ENCODE measurements around the gene ZNF780B.

ZNF780B gene

GRCh38 chr19:40090241-40091204 lies 34.5 kb upstream of the ZNF780B start, which contains the start of gene ZNF780A:
TSS of gene ZNF780A (minus strand) at chr19:40090943. CDS start at chr19:40084753, 6,190 bp downstream.
- peak within 1 kb of the TSS; percentile 82 for H3K4me3 ChIP-seq (ENCODE audit: low read depth, low read length)
- TF ChIP-seq CTCF (IDR thresholded peaks at IDR 0.05; ENCODE audit: borderline replicate concordance, insufficient read depth, low read depth, low read length): no peak

- TF ChIP-seq CTCF (IDR thresholded peaks at IDR 0.05; ENCODE audit: borderline replicate concordance, insufficient read depth, low read depth, low read length): no peak
- no peak overlapping the region for H3K4me3 ChIP-seq (ENCODE audit: low read depth, low read length)
Observed at GRCh38 chr19:40089462-40089861, 33.4 kb upstream of the ZNF780B start.

GRCh38 chr19:40088299-40089047 lies 32.4 kb upstream of the ZNF780B start:
- H3K4me3 ChIP-seq (ENCODE audit: low read depth, low read length): no peak overlapping the region
- no peak for TF ChIP-seq CTCF (IDR thresholded peaks at IDR 0.05; ENCODE audit: borderline replicate concordance, insufficient read depth, low read depth, low read length)

- no peak for TF ChIP-seq CTCF (IDR thresholded peaks at IDR 0.05; ENCODE audit: borderline replicate concordance, insufficient read depth, low read depth, low read length)
Observed at GRCh38 chr19:40084948-40085347, 28.9 kb upstream of the ZNF780B start.

GRCh38 chr19:40081411-40081810 lies 25.4 kb upstream of the ZNF780B start:
- TF ChIP-seq CTCF (IDR thresholded peaks at IDR 0.05; ENCODE audit: borderline replicate concordance, insufficient read depth, low read depth, low read length): no peak
- no peak overlapping the region for H3K4me3 ChIP-seq (ENCODE audit: low read depth, low read length)

More at GRCh38 chr19:40084948-40085347, 28.9 kb upstream of the ZNF780B start:
- H3K4me3 ChIP-seq (ENCODE audit: low read depth, low read length): no peak overlapping the region

- no peak overlapping the region for H3K4me3 ChIP-seq (ENCODE audit: low read depth, low read length)
- TF ChIP-seq CTCF (IDR thresholded peaks at IDR 0.05; ENCODE audit: borderline replicate concordance, insufficient read depth, low read depth, low read length): no peak
Observed at GRCh38 chr19:40080289-40080688, 24.3 kb upstream of the ZNF780B start.

Data from GM12875 (cell line).